Fibroblast of the aortic adventitia (primary cell): ENCODE results near the gene CSF2. TPM values are rescaled to one million over a fixed set of nuclear protein-coding genes. Genes with fewer than 3 reads are reported as not detected.

ENCODE experiments used
- DNase-seq: peaks from one replicate; pipeline ENCODE4 v3.0.0-alpha.2; 2010; ENCODE audit warnings: low read depth
- H3K4me3 ChIP-seq: 2 replicates; pipeline ENCODE4 v1.5.1; 2011; ENCODE audit warnings: low read depth, mild to moderate bottlenecking, control low read depth, low read length, moderate library complexity
- total RNA-seq: library from RNA; depleted of rRNA; stranded (reverse); fragments of >200 nt; gene quantifications from 2 replicates; pipeline ENCODE4 v1.2.3, GENCODE V29; 2012; ENCODE audit warnings: low replicate concordance
- TF ChIP-seq, protein P1 (sequence below): IDR thresholded peaks from 2 replicates; pipeline ENCODE4 v1.5.1; 2011; ENCODE audit warnings: mild to moderate bottlenecking, low read length, control low read depth, inconsistent platforms; ENCODE audit not compliant: insufficient read depth

CSF2 gene
- total RNA-seq, 1 donor: not detected

DNA sequence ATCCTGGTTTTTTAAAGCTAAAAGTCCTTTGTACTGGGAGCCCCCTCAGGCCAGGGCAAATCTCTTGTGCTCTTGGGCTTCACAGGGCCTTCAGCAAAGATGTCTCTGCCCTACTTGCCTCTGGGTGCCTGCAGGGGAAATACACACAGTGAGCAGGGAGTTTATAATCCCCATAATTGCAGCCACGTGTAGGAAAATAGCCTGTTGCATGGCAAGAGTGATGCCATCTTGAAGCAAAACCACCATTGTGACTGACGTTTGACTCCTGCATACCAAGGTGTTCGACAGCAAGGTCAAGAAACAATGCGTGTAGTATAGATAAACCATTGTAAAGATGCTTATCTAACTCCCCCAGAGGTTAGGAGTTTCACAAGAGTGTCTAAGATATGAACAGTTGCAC lies 24.5 kb upstream of the CSF2 start:
- no peak for DNase-seq
- no peak overlapping the region for H3K4me3 ChIP-seq
- TF ChIP-seq, protein P1, sequence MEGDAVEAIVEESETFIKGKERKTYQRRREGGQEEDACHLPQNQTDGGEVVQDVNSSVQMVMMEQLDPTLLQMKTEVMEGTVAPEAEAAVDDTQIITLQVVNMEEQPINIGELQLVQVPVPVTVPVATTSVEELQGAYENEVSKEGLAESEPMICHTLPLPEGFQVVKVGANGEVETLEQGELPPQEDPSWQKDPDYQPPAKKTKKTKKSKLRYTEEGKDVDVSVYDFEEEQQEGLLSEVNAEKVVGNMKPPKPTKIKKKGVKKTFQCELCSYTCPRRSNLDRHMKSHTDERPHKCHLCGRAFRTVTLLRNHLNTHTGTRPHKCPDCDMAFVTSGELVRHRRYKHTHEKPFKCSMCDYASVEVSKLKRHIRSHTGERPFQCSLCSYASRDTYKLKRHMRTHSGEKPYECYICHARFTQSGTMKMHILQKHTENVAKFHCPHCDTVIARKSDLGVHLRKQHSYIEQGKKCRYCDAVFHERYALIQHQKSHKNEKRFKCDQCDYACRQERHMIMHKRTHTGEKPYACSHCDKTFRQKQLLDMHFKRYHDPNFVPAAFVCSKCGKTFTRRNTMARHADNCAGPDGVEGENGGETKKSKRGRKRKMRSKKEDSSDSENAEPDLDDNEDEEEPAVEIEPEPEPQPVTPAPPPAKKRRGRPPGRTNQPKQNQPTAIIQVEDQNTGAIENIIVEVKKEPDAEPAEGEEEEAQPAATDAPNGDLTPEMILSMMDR: no peak

DNA sequence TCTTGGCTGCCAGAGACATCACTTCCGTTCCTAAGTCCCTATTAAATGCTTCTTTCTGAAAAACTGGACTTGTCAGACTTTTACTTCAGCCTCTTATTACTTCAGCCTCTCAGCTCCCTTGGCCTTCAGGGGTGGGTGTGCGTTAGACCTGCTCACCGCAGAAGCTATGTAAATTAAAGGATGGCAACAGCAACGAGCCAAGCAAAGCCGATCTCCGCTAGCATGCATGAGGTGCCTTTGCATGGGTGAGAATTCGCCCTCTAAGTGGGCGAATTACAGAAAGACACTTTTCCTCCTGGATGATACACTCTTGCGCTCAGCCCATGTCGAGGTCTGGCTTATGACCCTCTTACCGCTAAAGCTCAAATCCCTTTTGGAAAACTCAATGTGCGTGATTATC lies 24.0 kb upstream of the CSF2 start:
- no peak overlapping the region for H3K4me3 ChIP-seq
- TF ChIP-seq, protein P1: no peak
- no peak for DNase-seq

DNA sequence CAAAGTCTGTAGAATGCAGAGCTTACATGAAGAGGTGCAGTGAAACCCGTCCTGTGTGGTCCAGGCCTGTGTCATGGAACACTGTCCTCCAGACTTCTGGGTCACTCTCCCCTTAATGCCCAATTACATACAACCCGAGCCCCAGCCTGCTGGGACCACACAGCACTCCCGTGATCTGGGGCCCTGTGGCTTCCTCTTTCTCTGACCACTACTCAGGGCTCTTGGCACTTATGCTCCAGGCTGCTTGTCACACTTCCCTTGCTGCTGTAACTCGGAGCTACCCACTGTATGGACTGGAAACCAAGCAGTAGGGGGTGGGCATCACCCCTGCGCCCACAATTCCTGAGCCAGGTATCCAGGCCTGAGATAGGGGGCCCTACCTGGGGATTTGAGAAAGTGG lies 23.5 kb upstream of the CSF2 start:
- DNase-seq: no peak
- TF ChIP-seq, protein P1: no peak
- H3K4me3 ChIP-seq: no peak overlapping the region

DNA sequence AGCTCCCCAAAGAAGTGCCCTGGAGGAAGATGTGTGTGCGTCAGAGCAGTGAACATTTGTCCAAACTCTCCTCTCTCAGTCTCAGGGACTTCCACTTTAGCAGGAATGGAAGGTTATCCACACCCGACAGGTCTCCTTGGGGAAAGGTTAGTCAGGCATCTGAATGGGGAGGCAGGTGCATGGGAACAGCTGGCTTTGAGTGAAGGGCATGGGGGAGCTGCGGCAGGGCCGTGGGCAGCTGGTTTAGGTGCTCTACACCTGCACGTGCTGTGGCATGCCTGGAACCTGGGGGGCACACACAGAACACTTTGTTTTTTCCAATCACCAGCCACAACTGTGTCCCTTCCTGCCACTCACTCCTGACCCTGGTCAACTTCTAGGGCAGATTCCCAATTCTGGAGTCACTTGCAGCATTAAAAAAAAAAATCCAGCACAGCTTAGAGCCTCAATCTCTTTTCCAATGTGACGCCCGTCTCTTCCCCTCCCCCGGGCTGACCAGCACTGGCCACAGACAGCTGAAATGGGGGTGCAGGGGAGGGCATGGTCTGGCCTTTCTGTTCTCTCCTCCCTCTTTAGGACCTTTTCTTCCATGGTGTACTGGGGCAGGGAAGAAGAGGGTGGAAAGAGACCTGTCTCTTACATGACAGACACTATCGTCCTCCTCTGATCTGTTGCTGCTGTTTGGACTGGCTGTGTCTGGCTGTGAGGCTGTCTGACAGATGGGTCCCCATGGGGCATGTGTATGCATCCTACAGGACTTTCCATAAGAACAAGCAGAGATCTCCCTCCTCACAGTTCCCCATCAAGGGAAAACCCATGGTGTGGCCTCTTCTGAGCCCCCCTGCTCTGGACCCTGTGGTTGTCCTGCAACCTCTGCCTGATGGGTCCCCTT lies 22.7 kb upstream of the CSF2 start:
- H3K4me3 ChIP-seq: no peak overlapping the region
- DNase-seq: no peak
- TF ChIP-seq, protein P1: no peak

DNA sequence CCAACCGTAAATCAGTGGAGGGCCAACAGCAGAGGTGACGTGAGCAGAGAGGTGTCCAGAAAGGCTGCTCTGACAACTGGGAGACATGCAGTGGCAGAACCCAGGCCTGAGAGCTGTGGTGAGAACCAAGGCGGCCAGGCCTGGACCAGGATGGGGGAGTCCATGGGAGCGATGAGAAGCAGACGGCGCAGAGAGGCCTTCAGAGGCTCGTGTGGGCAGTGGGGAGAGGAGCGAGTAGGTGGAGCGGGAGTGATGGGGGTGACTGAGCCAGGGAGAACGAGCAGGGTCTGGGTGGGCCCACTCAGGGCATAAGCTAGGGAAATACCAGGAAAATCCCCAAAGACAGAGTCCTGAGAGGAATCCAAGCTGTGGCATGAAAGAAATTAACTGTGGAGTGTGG lies 21.1 kb upstream of the CSF2 start:
- TF ChIP-seq, protein P1: no peak
- H3K4me3 ChIP-seq: no peak overlapping the region
- no peak for DNase-seq

DNA sequence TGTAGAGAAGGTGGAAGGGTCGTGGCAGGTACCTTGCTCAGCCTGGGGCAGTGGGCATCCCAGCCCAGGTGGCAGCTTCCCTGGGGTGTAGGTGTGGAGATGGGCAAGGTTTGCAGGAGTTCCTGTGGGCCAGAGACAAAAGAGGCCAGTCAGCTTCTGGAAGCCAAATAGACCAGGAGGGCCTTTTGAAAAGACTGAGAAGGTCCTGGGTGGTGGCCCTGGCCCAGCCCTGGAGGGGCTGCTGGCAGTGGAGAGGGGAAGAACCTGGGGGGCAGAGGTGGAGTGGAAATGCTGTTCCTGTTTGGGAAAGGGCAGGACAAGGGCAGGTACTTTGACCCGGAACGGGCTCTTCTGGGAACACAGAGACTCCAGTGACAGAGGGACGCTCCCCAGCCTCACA lies 20.1 kb upstream of the CSF2 start:
- DNase-seq: no peak
- TF ChIP-seq, protein P1: no peak
- no peak overlapping the region for H3K4me3 ChIP-seq
